Measurements from ENCODE around the gene LBHD1. TPM values are rescaled to one million over a fixed set of nuclear protein-coding genes. Genes with fewer than 3 reads are reported as not detected.
"Not testable (repeated sequence)": the region's sequence is repeated elsewhere in the genome, so short reads cannot be mapped to it uniquely, and the experiment has no call there.

Gene LBHD1
- total RNA-seq (2014; rRNA removed; shearing (Covaris generic)), result 4.6 and 6.1 TPM in 2 replicates

DNA sequence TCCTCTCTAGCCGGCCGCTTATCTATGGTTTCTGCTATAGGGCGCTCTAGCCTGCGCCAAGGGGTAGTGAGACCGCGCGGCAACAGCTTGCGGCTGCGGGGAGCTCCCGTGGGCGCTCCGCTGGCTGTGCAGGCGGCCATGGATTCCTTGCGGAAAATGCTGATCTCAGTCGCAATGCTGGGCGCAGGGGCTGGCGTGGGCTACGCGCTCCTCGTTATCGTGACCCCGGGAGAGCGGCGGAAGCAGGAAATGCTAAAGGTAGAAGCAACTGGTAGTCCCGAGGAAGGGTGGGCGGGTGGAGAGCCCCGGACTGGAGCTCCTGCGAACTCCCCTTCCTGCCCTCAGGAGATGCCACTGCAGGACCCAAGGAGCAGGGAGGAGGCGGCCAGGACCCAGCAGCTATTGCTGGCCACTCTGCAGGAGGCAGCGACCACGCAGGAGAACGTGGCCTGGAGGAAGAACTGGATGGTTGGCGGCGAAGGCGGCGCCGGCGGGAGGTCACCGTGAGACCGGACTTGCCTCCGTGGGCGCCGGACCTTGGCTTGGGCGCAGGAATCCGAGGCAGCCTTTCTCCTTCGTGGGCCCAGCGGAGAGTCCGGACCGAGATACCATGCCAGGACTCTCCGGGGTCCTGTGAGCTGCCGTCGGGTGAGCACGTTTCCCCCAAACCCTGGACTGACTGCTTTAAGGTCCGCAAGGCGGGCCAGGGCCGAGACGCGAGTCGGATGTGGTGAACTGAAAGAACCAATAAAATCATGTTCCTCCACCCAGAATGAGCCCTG is at the start of gene LBHD1, which contains the start of gene UQCC3:
Gene LBHD1, minus strand, starts transcription at position 660 of the 782 bp plus-strand sequence. CDS start 2,236 bp downstream, outside the sequence.
Gene UQCC3, plus strand, starts transcription at position 66 of the 782 bp plus-strand sequence. Its CDS starts 73 bp downstream, at position 139.
- peak; percentile 90 for DNase-seq (ENCODE audit: low read depth)

DNA sequence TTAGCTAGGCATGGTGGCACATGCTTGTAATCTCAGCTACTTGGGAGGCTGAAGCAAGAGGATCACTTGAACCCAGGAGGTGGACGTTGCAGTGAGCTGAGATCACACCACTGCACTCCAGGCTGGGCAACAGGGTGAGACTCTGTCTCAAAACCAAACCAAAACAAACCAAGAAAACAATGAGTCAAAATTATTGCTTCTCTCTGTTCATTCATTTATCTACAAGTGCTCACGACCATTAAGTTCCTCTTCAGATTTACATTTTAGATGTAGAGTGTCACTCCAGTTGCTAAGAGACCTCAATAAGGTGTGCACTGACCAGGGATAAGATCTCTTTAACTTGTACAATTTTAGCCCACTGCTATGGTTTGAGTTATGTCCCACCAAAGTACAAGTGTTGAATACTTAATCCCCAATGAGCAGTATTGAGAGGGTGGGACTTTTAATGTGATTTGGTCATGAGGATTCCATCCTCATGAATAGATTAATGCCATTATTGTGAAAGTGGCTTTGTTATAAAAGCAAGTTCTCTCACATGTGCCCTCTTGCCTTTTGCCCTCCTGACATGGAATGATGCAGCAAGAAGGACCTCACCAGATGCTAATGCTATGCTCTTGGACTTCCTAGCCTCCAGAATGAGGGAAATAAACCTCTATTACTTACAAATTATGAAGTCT is 47.4 kb upstream of the LBHD1 start:
- no peak for DNase-seq (ENCODE audit: low read depth)

GRCh38 chr11:62716816-62717215 is 44.7 kb upstream of the LBHD1 start:
- DNase-seq (ENCODE audit: low read depth), result no peak

DNA sequence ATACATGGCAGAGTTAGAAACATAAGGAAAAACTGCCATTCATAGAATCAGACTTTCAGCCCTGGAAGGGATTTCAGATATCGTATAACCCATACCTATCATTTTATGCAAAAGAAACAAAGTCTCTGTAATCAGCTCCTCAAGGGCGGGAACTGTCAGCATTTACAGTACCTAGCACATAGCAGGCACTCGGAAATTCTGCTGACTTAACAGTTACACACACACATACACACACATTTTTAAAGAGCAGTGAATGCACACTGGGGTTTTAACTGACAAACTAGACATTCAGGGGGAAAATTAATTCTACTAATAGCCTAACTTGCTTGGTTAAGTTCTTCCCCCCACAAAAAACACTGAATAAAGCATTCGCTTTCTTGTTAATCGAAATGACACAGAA is 44.1 kb upstream of the LBHD1 start:
- no peak for DNase-seq (ENCODE audit: low read depth)

GRCh38 chr11:62715150-62716130 is 43.4 kb upstream of the LBHD1 start:
- DNase-seq (ENCODE audit: low read depth), result no peak

DNA sequence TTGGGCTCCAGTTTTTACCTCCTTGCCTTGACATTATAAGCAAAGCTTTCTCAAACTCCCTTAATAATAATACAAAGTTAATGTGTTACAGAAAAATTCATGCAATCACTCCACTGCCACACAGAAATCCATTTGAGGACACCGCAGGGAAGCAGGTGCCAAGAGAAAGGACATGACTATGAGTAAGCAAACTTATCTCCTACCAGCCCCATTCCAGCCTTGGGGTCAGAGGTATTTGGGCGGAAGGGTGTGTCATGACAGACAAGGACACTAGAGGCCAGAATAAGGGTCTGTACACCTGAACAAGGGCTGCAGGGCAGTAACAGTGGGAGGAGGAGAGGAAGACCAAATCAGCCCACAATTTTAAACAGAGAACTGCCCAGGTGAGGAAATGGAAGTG is 41.3 kb upstream of the LBHD1 start:
- no peak for DNase-seq (ENCODE audit: low read depth)

- DNase-seq (ENCODE audit: low read depth), result no peak
These were observed 40.8 kb upstream of the LBHD1 start for GRCh38 chr11:62712861-62713260.

- no peak for DNase-seq (ENCODE audit: low read depth)
These were observed 40.3 kb upstream of the LBHD1 start for GRCh38 chr11:62712276-62712812.

- peak; percentile 54 for DNase-seq (ENCODE audit: low read depth)
These were observed 37.9 kb upstream of the LBHD1 start for GRCh38 chr11:62710001-62710345.

DNA sequence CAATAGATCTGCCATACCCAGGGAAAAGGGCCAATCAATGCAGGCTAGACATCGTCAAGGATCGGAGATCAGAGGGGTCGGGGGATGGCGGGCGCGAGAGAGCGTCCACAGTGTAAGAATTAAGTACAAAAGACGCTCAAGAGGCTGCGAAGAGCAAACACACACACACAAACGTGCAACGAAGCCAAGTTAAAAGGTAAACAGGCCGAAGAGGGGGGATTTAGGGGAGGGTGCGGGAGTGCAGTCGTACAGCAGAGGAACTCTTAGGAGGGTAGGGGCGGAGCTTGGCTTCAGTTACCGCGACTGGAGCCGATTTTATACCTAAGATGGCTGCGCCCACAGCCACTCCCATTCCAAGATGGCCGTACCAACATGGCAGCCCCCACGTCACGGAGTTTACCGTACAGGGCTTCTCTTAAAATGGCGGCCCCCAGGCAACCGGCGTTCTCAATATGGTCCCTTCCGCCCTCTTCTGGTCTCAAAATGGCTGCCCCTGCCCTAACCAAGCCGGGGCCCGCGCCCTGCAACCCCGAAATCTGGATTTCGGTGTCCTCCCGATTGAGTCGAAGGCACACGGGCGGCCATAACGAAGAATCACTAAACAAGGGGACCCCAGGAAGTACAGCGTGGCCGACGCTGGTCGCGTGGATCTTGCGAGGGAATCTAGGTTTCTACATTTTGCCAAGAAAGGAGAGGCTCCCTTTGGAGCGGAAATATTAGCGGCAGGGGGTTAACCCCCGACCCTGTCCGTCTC is 37.4 kb upstream of the LBHD1 start:
- peak; percentile 96 for DNase-seq (ENCODE audit: low read depth)

- DNase-seq (ENCODE audit: low read depth), result no peak
These were observed 36.7 kb upstream of the LBHD1 start for GRCh38 chr11:62708793-62709192.

DNA sequence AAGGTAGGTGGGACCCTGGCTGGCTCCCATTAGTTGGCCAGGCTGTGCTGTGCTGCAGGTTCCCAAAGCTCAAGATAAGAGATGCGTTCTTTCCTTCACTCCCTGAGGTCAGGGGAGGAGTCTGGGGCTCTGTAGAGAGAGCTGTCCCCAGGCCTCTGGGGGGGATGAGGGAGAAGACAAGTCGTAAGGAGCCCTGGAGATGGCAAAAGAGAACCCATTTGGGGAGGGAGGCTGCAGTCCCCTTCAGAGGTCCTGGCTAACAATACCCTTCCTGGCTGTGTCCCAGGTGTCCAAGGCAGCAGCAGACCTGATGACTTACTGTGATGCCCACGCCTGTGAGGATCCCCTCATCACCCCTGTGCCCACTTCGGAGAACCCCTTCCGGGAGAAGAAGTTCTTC is 36.3 kb upstream of the LBHD1 start:
- DNase-seq (ENCODE audit: low read depth), result no peak

DNA sequence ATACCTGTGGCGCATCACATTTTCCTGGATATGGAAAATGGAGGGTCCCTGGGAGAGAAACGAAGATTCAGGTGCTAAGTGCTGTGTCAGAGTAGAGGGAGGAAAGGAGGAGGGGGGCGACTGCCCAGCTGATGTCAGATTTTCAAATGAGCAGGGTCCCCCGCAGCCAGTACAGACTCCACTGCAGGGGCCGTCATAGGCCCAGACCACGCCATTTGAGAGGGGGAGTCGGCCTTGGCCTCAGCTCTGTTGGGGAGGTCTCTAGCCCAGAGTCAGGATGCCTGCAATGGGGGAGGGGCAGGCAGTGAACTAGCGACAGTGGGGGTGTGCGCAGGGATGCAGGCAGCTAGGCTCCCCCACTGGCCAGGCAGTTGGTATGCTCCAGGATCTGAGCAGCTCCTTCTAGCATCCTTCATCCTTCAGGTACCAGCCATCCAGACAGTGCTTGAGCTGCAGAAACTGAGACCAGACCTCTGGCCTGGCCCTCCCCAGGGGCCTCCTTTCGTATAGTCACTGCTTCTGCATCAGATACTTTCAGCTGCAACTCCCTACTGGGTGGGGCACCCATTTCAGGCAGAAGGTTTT is 35.3 kb upstream of the LBHD1 start, which contains the start of the genes BSCL2 and GNG3:
Gene BSCL2, minus strand, starts transcription at position 148 of the 585 bp plus-strand sequence. CDS start 229 bp downstream, outside the sequence.
Gene GNG3, plus strand, starts transcription at position 400 of the 585 bp plus-strand sequence. CDS start 620 bp downstream, outside the sequence.
- DNase-seq (ENCODE audit: low read depth), result no peak

GRCh38 chr11:62706850-62707247 is 34.8 kb upstream of the LBHD1 start:
- DNase-seq (ENCODE audit: low read depth), result no peak

- peak; percentile 95 for DNase-seq (ENCODE audit: low read depth)
These were observed 34.1 kb upstream of the LBHD1 start for GRCh38 chr11:62705880-62706849.

- DNase-seq (ENCODE audit: low read depth), result no peak
These were observed 33.3 kb upstream of the LBHD1 start for GRCh38 chr11:62705413-62705812.

DNA sequence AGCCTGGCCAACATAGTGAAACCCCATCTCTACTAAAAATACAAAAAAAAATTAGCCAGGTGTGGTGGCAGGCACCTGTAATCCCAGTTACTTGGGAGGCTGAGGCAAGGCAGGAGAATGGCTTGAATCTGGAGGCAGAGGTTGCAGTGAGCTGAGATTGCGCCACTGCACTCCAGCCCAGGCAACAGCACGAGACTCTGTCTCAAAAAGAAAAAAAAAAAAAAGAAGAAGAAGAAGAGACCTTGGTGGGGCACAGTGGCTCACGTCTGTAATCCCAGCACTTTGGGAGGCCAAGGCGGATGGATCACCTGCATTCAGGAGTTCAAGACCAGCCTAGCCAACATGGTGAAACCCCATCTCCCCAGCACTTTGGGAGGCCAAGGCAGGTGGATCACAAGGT is 31.9 kb upstream of the LBHD1 start:
- DNase-seq (ENCODE audit: low read depth), result not testable (repeated sequence)

DNA sequence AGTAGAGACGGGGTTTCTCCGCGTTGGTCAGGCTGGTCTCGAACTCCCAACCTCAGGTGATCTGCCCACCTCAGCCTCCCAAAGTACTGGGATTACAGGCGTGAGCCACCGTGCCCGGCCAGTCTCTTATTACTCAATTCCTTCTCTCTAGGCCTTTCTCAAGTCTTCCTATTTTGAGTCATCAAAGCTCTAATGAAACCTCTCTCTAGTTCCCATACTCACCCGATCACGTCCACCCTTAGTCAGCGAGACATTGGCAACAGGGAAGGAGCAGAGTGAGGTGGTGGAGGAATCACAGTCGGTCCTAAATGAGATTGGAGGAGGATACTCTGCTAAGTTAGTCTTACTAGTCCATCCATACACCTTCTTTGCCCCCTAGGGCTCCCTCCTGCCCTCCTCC is 30.2 kb upstream of the LBHD1 start:
- no peak for DNase-seq (ENCODE audit: low read depth)
